Measurements from ENCODE around the gene GPX3.

The GPX3 gene

DNA sequence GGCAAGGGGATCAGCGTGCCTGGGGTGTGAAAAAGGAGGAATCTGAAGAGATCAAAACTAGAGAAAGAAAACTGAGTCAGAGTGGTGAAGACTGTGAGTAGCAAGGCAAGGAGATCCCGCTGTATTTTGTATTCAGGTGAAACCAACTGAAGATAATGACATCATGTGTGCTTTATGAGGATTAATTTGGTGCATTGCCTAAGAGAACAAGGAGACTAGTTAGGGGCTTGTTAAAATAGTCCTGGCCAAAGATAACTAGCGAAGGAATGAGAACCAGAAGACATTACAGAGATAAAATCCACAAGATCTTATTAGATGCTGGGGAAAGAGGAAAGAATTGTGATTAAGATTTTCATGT, 16.9 kb upstream of the GPX3 start:
- DNase-seq, result no peak
- Mint-ChIP-seq H3K27me3 (ENCODE audit: low read depth, poor library complexity) (peaks cover 8% of the 10 kb centered on the region), H3K9me3 (no peaks in the 10 kb centered on the region), H3K4me1 (peaks cover 58% of the 10 kb centered on the region), H3K4me3 (no peak overlapping the region), H3K36me3 (ENCODE audit: low read depth) (no peaks in the 10 kb centered on the region), H3K27ac (peak overlapping the region; percentile 46)
- TF ChIP-seq, protein P1, sequence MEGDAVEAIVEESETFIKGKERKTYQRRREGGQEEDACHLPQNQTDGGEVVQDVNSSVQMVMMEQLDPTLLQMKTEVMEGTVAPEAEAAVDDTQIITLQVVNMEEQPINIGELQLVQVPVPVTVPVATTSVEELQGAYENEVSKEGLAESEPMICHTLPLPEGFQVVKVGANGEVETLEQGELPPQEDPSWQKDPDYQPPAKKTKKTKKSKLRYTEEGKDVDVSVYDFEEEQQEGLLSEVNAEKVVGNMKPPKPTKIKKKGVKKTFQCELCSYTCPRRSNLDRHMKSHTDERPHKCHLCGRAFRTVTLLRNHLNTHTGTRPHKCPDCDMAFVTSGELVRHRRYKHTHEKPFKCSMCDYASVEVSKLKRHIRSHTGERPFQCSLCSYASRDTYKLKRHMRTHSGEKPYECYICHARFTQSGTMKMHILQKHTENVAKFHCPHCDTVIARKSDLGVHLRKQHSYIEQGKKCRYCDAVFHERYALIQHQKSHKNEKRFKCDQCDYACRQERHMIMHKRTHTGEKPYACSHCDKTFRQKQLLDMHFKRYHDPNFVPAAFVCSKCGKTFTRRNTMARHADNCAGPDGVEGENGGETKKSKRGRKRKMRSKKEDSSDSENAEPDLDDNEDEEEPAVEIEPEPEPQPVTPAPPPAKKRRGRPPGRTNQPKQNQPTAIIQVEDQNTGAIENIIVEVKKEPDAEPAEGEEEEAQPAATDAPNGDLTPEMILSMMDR (IDR thresholded peaks at IDR 0.05), result no peak

DNA sequence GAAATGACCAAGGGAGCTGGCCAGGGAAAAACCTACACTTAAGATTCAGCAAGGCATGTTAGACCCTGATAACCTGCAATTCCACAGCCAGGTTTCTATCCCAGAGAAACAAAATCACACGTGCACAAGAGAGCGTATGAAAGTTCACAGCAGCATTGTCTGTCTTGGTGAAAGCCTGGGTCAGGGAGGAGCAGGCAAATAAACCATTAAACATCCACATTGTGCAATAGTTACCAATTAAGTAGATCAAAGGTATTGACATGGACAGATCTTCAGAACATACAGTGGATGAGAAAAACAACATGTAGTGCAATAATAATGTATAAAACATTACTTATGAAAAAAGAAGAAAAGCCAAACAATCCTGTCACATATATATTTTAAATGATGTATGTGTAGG, 15.9 kb upstream of the GPX3 start:
- TF ChIP-seq, protein P1 (IDR thresholded peaks at IDR 0.05), result no peak
- H3K4me1 Mint-ChIP-seq, result peaks cover 59% of the 10 kb centered on the region
- no peak for DNase-seq
- no peak overlapping the region for H3K4me3 Mint-ChIP-seq
- no peaks in the 10 kb centered on the region for H3K36me3 Mint-ChIP-seq (ENCODE audit: low read depth)
- H3K27me3 Mint-ChIP-seq (ENCODE audit: low read depth, poor library complexity), result peaks cover 8% of the 10 kb centered on the region
- no peaks in the 10 kb centered on the region for H3K9me3 Mint-ChIP-seq
- H3K27ac Mint-ChIP-seq, result no peak overlapping the region

DNA sequence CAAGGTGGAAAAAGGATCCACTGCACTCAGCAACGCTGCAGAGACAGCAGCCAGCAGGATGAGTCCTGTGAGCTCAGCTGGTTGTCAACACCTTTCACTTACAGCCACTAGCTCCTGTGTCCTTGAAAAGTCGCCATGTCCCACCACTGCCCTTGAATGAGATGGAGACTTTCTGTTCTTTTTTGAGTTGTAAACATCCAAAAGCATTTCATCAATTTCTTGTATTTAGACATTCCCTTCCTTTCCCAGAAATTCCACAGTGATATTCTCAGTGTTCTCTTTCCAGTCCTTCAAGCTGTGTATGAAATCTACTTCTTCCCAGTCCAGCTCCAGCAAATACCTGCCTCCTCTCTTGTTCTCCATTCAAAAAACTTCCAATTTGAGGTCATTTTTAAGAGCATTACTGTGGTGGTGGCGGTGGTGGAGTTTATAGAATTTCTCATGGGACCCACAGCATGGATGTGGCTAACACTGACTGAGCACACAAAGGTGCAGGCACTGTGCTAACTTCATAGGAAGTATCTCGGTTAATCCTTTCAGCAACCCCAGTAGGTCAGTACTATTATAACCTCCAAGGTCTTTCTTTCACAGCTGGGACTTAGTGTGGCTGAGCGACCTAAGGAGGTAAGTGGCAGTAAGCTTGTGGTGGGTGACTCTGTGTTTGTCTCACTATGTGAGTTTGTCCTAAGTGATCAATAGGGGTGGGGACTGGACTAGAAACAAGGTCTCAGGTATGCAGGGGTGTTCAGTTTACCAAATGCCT, 15.0 kb upstream of the GPX3 start:
- Mint-ChIP-seq H3K9me3 (no peaks in the 10 kb centered on the region), H3K36me3 (ENCODE audit: low read depth) (no peaks in the 10 kb centered on the region), H3K4me3 (no peak overlapping the region), H3K27ac (peak overlapping the region; percentile 59), H3K4me1 (peaks cover 54% of the 10 kb centered on the region), H3K27me3 (ENCODE audit: low read depth, poor library complexity) (peaks cover 8% of the 10 kb centered on the region)
- TF ChIP-seq, protein P1 (IDR thresholded peaks at IDR 0.05), result no peak
- DNase-seq, result no peak

DNA sequence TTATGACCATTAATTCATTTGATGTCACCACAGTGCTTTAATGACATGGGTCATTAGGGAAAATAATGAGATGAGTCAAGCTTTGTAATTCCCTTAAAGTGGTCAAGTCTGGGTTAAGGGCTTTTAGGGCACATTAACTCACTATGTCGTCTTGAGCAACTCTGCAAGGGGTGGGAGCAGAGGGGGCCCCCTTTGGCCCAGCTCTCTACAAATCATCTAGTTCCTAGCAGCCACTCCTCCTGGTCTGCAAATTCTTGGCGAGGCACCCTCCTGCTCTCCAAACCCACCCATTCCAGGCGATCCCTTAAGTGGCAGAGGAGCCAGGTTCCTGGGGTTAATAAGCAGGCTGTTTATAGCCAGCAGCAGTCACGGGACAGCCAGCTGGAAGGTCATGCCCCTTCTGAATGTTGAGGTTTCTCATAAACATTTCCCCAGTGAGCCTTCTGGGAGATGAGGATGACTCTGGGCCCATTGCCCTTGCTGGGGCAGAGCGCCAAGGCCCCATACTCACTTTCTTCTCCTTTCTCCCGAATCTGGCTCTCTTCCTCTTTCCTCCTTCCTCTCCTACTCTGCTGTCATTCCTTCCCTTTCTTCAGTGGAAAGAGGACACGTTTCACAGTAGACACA, 14.3 kb upstream of the GPX3 start:
- Mint-ChIP-seq H3K4me3 (no peak overlapping the region), H3K9me3 (no peaks in the 10 kb centered on the region), H3K27me3 (ENCODE audit: low read depth, poor library complexity) (peaks cover 10% of the 10 kb centered on the region), H3K27ac (peak overlapping the region; percentile 59), H3K36me3 (ENCODE audit: low read depth) (no peaks in the 10 kb centered on the region), H3K4me1 (peaks cover 52% of the 10 kb centered on the region)
- peak; percentile 22 for DNase-seq
- TF ChIP-seq, protein P1 (IDR thresholded peaks at IDR 0.05), result no peak

DNA sequence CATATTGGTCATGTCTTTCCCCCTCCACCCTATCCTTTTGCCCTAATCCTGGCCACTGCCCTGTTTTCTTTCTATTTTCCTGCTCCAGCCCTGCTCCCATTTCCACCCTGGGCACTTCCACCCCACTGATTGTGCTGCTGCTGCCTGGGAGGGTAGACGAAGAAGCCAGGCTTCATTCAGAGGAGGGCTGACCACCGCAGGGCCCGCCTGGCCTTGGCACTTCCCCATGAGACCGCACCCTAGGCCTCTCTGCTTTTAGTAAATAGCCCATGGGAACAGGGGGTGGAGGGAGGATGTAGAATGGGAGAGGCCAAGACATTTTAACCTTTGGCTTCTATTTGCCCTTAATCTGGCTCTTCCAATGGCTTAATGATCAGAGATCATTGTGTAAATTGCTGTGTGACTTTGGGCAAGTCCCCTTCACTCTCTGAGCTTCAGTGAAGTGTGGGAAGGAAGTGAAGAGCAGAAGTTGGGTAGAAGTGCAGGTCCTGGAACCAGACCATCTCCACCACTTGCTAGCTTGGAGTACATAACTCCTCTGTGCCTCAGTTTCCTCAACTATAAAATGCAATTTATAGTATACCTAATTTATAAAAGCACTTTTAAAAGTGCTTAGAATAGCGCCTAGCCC, 13.6 kb upstream of the GPX3 start:
- Mint-ChIP-seq H3K4me3 (no peak overlapping the region), H3K36me3 (ENCODE audit: low read depth) (no peaks in the 10 kb centered on the region), H3K9me3 (no peaks in the 10 kb centered on the region), H3K27me3 (ENCODE audit: low read depth, poor library complexity) (peaks cover 18% of the 10 kb centered on the region), H3K4me1 (peaks cover 52% of the 10 kb centered on the region), H3K27ac (no peak overlapping the region)
- DNase-seq, result no peak
- TF ChIP-seq, protein P1 (IDR thresholded peaks at IDR 0.05), result no peak
